ENCODE data around the gene JPH4. TPM values are rescaled to one million over a fixed set of nuclear protein-coding genes. Genes with fewer than 3 reads are reported as not detected.
"Not testable (repeated sequence)": the region's sequence is repeated elsewhere in the genome, so short reads cannot be mapped to it uniquely, and the experiment has no call there.

Gene JPH4
- total and polyA plus RNA-seq, 2 donors = 0.14 to 0.59 TPM

- no peaks in the 10 kb centered on the region for H3K27me3 ChIP-seq (ENCODE audit: control insufficient read depth in 2 of 2, insufficient read depth in 1 of 2, low read length in 1 of 2)
- H3K27ac ChIP-seq (ENCODE audit: low read depth in 1 of 2, low read length in 1 of 2) = peak overlapping the region; percentile 37 to 61
- WGBS = 12% methylated on average over 2 of the region's 2 CpGs
- H3K9me3 ChIP-seq (ENCODE audit: control insufficient read depth in 2 of 2, insufficient read depth in 1 of 2, low read length in 1 of 2) = no peaks in the 10 kb centered on the region
- H3K36me3 ChIP-seq (ENCODE audit: control insufficient read depth in 2 of 2, insufficient read depth in 2 of 2, low read length in 1 of 2) = no peaks in the 10 kb centered on the region
- peaks cover 0 to 14% of the 10 kb centered on the region in 2 donors for H3K4me1 ChIP-seq (ENCODE audit: control insufficient read depth in 2 of 2, insufficient read depth in 2 of 2, low read length in 2 of 2)
- H3K4me3 ChIP-seq (ENCODE audit: low read length in 2 of 2) = no peak overlapping the region
- DNase-seq (ENCODE audit: low read depth in 6 of 9, low spot score in 9 of 9) = peak in 2 of 9 donors; percentile 2 to 47
These were observed 31.7 kb upstream of the JPH4 start for GRCh38 chr14:23610090-23610814.

- H3K27me3 ChIP-seq (ENCODE audit: control insufficient read depth in 2 of 2, insufficient read depth in 1 of 2, low read length in 1 of 2); H3K9me3 ChIP-seq (ENCODE audit: control insufficient read depth in 2 of 2, insufficient read depth in 1 of 2, low read length in 1 of 2); H3K4me3 ChIP-seq (ENCODE audit: low read length in 2 of 2); H3K27ac ChIP-seq (ENCODE audit: low read depth in 1 of 2, low read length in 1 of 2); DNase-seq (ENCODE audit: low read depth in 6 of 9, low spot score in 9 of 9); H3K36me3 ChIP-seq (ENCODE audit: control insufficient read depth in 2 of 2, insufficient read depth in 2 of 2, low read length in 1 of 2): not testable (repeated sequence)
- peaks cover 0 to 14% of the 10 kb centered on the region in 2 donors for H3K4me1 ChIP-seq (ENCODE audit: control insufficient read depth in 2 of 2, insufficient read depth in 2 of 2, low read length in 2 of 2)
- 75% methylated on average over 7 of the region's 7 CpGs for WGBS
These were observed 31.0 kb upstream of the JPH4 start for GRCh38 chr14:23609411-23610089.

- Histone ChIP-seq H3K27ac (ENCODE audit: low read depth in 1 of 2, low read length in 1 of 2) (no peak overlapping the region), H3K9me3 (ENCODE audit: control insufficient read depth in 2 of 2, insufficient read depth in 1 of 2, low read length in 1 of 2) (no peaks in the 10 kb centered on the region), H3K27me3 (ENCODE audit: control insufficient read depth in 2 of 2, insufficient read depth in 1 of 2, low read length in 1 of 2) (no peaks in the 10 kb centered on the region), H3K4me3 (ENCODE audit: low read length in 2 of 2) (no peak overlapping the region), H3K4me1 (ENCODE audit: control insufficient read depth in 2 of 2, insufficient read depth in 2 of 2, low read length in 2 of 2) (peaks cover 0 to 14% of the 10 kb centered on the region in 2 donors), H3K36me3 (ENCODE audit: control insufficient read depth in 2 of 2, insufficient read depth in 2 of 2, low read length in 1 of 2) (no peaks in the 10 kb centered on the region)
- 93% methylated on average over 3 of the region's 3 CpGs for WGBS
- DNase-seq (ENCODE audit: low read depth in 6 of 9, low spot score in 9 of 9) = no peak
These were observed 30.4 kb upstream of the JPH4 start for GRCh38 chr14:23609001-23609400.

- Histone ChIP-seq H3K9me3 (ENCODE audit: control insufficient read depth in 2 of 2, insufficient read depth in 1 of 2, low read length in 1 of 2) (no peaks in the 10 kb centered on the region), H3K4me1 (ENCODE audit: control insufficient read depth in 2 of 2, insufficient read depth in 2 of 2, low read length in 2 of 2) (peaks cover 0 to 14% of the 10 kb centered on the region in 2 donors), H3K27me3 (ENCODE audit: control insufficient read depth in 2 of 2, insufficient read depth in 1 of 2, low read length in 1 of 2) (no peaks in the 10 kb centered on the region), H3K4me3 (ENCODE audit: low read length in 2 of 2) (no peak overlapping the region), H3K27ac (ENCODE audit: low read depth in 1 of 2, low read length in 1 of 2) (no peak overlapping the region), H3K36me3 (ENCODE audit: control insufficient read depth in 2 of 2, insufficient read depth in 2 of 2, low read length in 1 of 2) (no peaks in the 10 kb centered on the region)
- WGBS = 93% methylated on average over 1 of the region's 1 CpG
- DNase-seq (ENCODE audit: low read depth in 6 of 9, low spot score in 9 of 9) = no peak
These were observed 29.9 kb upstream of the JPH4 start for GRCh38 chr14:23608454-23608853.

- H3K36me3 ChIP-seq (ENCODE audit: control insufficient read depth in 2 of 2, insufficient read depth in 2 of 2, low read length in 1 of 2) = no peaks in the 10 kb centered on the region
- no peak for DNase-seq (ENCODE audit: low read depth in 6 of 9, low spot score in 9 of 9)
- no peaks in the 10 kb centered on the region for H3K9me3 ChIP-seq (ENCODE audit: control insufficient read depth in 2 of 2, insufficient read depth in 1 of 2, low read length in 1 of 2)
- peaks cover 0 to 12% of the 10 kb centered on the region in 2 donors for H3K4me1 ChIP-seq (ENCODE audit: control insufficient read depth in 2 of 2, insufficient read depth in 2 of 2, low read length in 2 of 2)
- no peaks in the 10 kb centered on the region for H3K27me3 ChIP-seq (ENCODE audit: control insufficient read depth in 2 of 2, insufficient read depth in 1 of 2, low read length in 1 of 2)
- H3K4me3 ChIP-seq (ENCODE audit: low read length in 2 of 2) = no peak overlapping the region
- no peak overlapping the region for H3K27ac ChIP-seq (ENCODE audit: low read depth in 1 of 2, low read length in 1 of 2)
- WGBS = 83% methylated on average over 6 of the region's 6 CpGs
These were observed 27.5 kb upstream of the JPH4 start for GRCh38 chr14:23605931-23606585.

- H3K27me3 ChIP-seq (ENCODE audit: control insufficient read depth in 2 of 2, insufficient read depth in 1 of 2, low read length in 1 of 2) = no peaks in the 10 kb centered on the region
- no peak overlapping the region for H3K4me3 ChIP-seq (ENCODE audit: low read length in 2 of 2)
- no peaks in the 10 kb centered on the region for H3K36me3 ChIP-seq (ENCODE audit: control insufficient read depth in 2 of 2, insufficient read depth in 2 of 2, low read length in 1 of 2)
- no peaks in the 10 kb centered on the region for H3K9me3 ChIP-seq (ENCODE audit: control insufficient read depth in 2 of 2, insufficient read depth in 1 of 2, low read length in 1 of 2)
- no peak overlapping the region for H3K27ac ChIP-seq (ENCODE audit: low read depth in 1 of 2, low read length in 1 of 2)
- H3K4me1 ChIP-seq (ENCODE audit: control insufficient read depth in 2 of 2, insufficient read depth in 2 of 2, low read length in 2 of 2) = peaks cover 0 to 1% of the 10 kb centered on the region in 2 donors
- WGBS = 82% methylated on average over 3 of the region's 3 CpGs
- no peak for DNase-seq (ENCODE audit: low read depth in 6 of 9, low spot score in 9 of 9)
These were observed 26.1 kb upstream of the JPH4 start for GRCh38 chr14:23604675-23605170.

- Histone ChIP-seq H3K27me3 (ENCODE audit: control insufficient read depth in 2 of 2, insufficient read depth in 1 of 2, low read length in 1 of 2) (no peaks in the 10 kb centered on the region), H3K4me1 (ENCODE audit: control insufficient read depth in 2 of 2, insufficient read depth in 2 of 2, low read length in 2 of 2) (no peaks in the 10 kb centered on the region), H3K9me3 (ENCODE audit: control insufficient read depth in 2 of 2, insufficient read depth in 1 of 2, low read length in 1 of 2) (no peaks in the 10 kb centered on the region), H3K27ac (ENCODE audit: low read depth in 1 of 2, low read length in 1 of 2) (no peak overlapping the region), H3K36me3 (ENCODE audit: control insufficient read depth in 2 of 2, insufficient read depth in 2 of 2, low read length in 1 of 2) (no peaks in the 10 kb centered on the region), H3K4me3 (ENCODE audit: low read length in 2 of 2) (no peak overlapping the region)
- DNase-seq (ENCODE audit: low read depth in 6 of 9, low spot score in 9 of 9) = no peak
- whole genome bisulfite sequencing = 97% methylated on average over 2 of the region's 2 CpGs
These were observed 25.6 kb upstream of the JPH4 start for GRCh38 chr14:23604148-23604547.

- H3K4me3 ChIP-seq (ENCODE audit: low read length in 2 of 2) = no peak overlapping the region
- no peak overlapping the region for H3K27ac ChIP-seq (ENCODE audit: low read depth in 1 of 2, low read length in 1 of 2)
- no peaks in the 10 kb centered on the region for H3K4me1 ChIP-seq (ENCODE audit: control insufficient read depth in 2 of 2, insufficient read depth in 2 of 2, low read length in 2 of 2)
- 91% methylated on average over 2 of the region's 2 CpGs for WGBS
- H3K36me3 ChIP-seq (ENCODE audit: control insufficient read depth in 2 of 2, insufficient read depth in 2 of 2, low read length in 1 of 2) = no peaks in the 10 kb centered on the region
- no peaks in the 10 kb centered on the region for H3K9me3 ChIP-seq (ENCODE audit: control insufficient read depth in 2 of 2, insufficient read depth in 1 of 2, low read length in 1 of 2)
- H3K27me3 ChIP-seq (ENCODE audit: control insufficient read depth in 2 of 2, insufficient read depth in 1 of 2, low read length in 1 of 2) = no peaks in the 10 kb centered on the region
- no peak for DNase-seq (ENCODE audit: low read depth in 6 of 9, low spot score in 9 of 9)
These were observed 24.5 kb upstream of the JPH4 start for GRCh38 chr14:23603103-23603502.

Measured in thymus (tissue), 11 donors.